ENCODE measurements around the gene PCID2. TPM values are rescaled to one million over a fixed set of nuclear protein-coding genes. Genes with fewer than 3 reads are reported as not detected.

PCID2 gene
- total and polyA plus RNA-seq, 8 donors = 25.9 to 81.7 (median 40.9) TPM

GRCh38 chr13:113161433-113161832 lies 47.0 kb downstream of the PCID2 start:
- WGBS, 5 donors = 39 to 57% (median 45%) methylated on average over 14 to 16 of the region's 16 CpGs
- Histone ChIP-seq H3K4me1 (peaks cover 0 to 4% (median 0%) of the 10 kb centered on the region in 4 donors), H3K9me3 (no peaks in the 10 kb centered on the region), H3K36me3 (no peaks in the 10 kb centered on the region), H3K27me3 (peaks cover 0 to 50% (median 27%) of the 10 kb centered on the region in 3 donors), H3K4me3 (no peak overlapping the region), H3K27ac (no peak overlapping the region)
- TF ChIP-seq POLR2AphosphoS5 (IDR thresholded peaks at IDR 0.05) = no peak
- TF ChIP-seq POLR2A (IDR thresholded peaks at IDR 0.05) = no peak
- no peak for TF ChIP-seq EP300 (IDR thresholded peaks at IDR 0.05)
- no peak for DNase-seq
- intact Hi-C loops (cut with DNase I; ENCODE audit: low total_unique reads) = no loop called here

DNA sequence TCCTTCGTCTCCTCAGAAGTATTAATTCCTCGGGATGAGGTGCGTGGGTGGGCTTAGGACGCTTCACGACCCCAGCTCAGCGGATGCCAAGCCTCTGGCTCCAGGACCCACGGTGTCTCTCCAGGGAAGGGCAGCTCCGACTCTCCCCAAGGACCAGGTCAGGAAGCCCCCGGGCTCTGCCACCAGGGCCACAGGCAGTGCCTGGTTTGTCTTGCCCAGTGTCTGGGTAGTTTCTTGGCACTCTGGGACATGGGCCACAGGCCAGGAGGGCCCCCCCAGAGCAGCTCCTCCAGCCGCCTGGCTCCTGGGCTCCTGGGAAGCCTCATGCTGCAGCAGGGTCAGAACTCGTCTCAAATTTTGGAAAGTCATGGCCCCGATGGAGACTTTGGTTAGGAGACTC lies 47.5 kb downstream of the PCID2 start:
- Histone ChIP-seq H3K27ac (no peak overlapping the region), H3K9me3 (no peaks in the 10 kb centered on the region), H3K4me1 (peaks cover 0 to 4% (median 0%) of the 10 kb centered on the region in 4 donors), H3K27me3 (peaks cover 0 to 50% (median 27%) of the 10 kb centered on the region in 3 donors), H3K36me3 (no peaks in the 10 kb centered on the region), H3K4me3 (no peak overlapping the region)
- TF ChIP-seq EP300 (IDR thresholded peaks at IDR 0.05) (no peak), CTCF (IDR thresholded peaks at IDR 0.05) (no peak), POLR2A (IDR thresholded peaks at IDR 0.05) (no peak), POLR2AphosphoS5 (IDR thresholded peaks at IDR 0.05) (no peak)
- 68 to 81% (median 79%) methylated on average over 12 of the region's 12 CpGs for WGBS, 5 donors
- no peak for DNase-seq
- intact Hi-C loops (cut with DNase I; ENCODE audit: low total_unique reads) = no loop called here

- intact Hi-C loops (cut with DNase I; ENCODE audit: low total_unique reads) = no loop called here
- Histone ChIP-seq H3K4me3 (no peak overlapping the region), H3K27ac (no peak overlapping the region), H3K4me1 (peaks cover 0 to 6% (median under 1%) of the 10 kb centered on the region in 4 donors), H3K27me3 (peaks cover 0 to 50% (median 27%) of the 10 kb centered on the region in 3 donors), H3K36me3 (no peaks in the 10 kb centered on the region), H3K9me3 (no peaks in the 10 kb centered on the region)
- WGBS, 5 donors = 83 to 90% (median 87%) methylated on average over 17 to 20 of the region's 20 CpGs
- DNase-seq = no peak
- no peak for TF ChIP-seq POLR2AphosphoS5 (IDR thresholded peaks at IDR 0.05)
- no peak for TF ChIP-seq POLR2A (IDR thresholded peaks at IDR 0.05)
- TF ChIP-seq CTCF (IDR thresholded peaks at IDR 0.05) = no peak
- no peak for TF ChIP-seq EP300 (IDR thresholded peaks at IDR 0.05)
Observed at GRCh38 chr13:113159701-113160100, 48.8 kb downstream of the PCID2 start.

DNA sequence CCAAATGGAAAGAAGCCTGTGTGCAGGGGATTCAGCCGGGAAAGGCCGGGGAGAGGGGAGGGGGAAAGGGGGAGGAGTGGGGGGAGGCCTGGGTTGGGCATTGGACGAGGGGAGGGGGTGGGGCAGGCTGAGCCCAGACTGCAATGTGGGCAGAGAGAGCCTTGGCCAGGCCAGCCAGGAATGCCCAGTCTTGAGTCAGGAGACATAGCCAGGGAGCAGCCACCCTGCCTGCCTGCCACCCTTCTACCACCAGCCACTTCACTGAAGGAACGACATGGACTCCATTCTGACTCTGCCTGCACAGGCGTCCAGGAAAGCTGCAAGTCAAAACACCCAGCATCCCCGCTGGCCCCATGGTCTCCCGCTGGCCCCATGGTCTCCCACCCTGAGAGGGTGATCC lies 49.5 kb downstream of the PCID2 start:
- Histone ChIP-seq H3K27me3 (peaks cover 0 to 45% (median 20%) of the 10 kb centered on the region in 3 donors), H3K36me3 (no peaks in the 10 kb centered on the region), H3K4me1 (peaks cover 0 to 10% (median 4%) of the 10 kb centered on the region in 4 donors), H3K27ac (no peak overlapping the region), H3K9me3 (no peaks in the 10 kb centered on the region), H3K4me3 (no peak overlapping the region)
- peak in 1 of 2 donors; percentile 7 for DNase-seq
- intact Hi-C loops (cut with DNase I; ENCODE audit: low total_unique reads) = no loop called here
- no peak for TF ChIP-seq POLR2A (IDR thresholded peaks at IDR 0.05)
- no peak for TF ChIP-seq EP300 (IDR thresholded peaks at IDR 0.05)
- no peak for TF ChIP-seq CTCF (IDR thresholded peaks at IDR 0.05)
- TF ChIP-seq POLR2AphosphoS5 (IDR thresholded peaks at IDR 0.05) = no peak
- WGBS, 5 donors = 49 to 76% (median 69%) methylated on average over 3 to 7 of the region's 7 CpGs

All from stomach (tissue), 9 donors.